ENCODE results near the gene EPN2.

- no peak for TF ChIP-seq STAT1 (IDR thresholded peaks at IDR 0.05; ENCODE audit: unreplicated experiment)
- TF ChIP-seq CTCF (conservative IDR thresholded peaks at IDR 0.05; ENCODE audit: low read depth in 2 of 2): no peak
- TF ChIP-seq EZH2 (IDR thresholded peaks at IDR 0.05; ENCODE audit: low read depth, unreplicated experiment): no peak
- TF ChIP-seq POLR2AphosphoS5 (IDR thresholded peaks at IDR 0.05; ENCODE audit: low read depth): no peak
- TF ChIP-seq REST (IDR thresholded peaks at IDR 0.05; ENCODE audit: unreplicated experiment): no peak
Measured at GRCh38 chr17:19262650-19263631, 25.8 kb downstream of the EPN2 start.
